Stomach smooth muscle (tissue), 2 donors: ENCODE measurements around the gene TMEM131.
"Not testable (repeated sequence)": the region's sequence is repeated elsewhere in the genome, so short reads cannot be mapped to it uniquely, and the experiment has no call there.

ENCODE experiments used
- H3K27ac ChIP-seq: one replicate; pipeline ENCODE4 v1.7.0; 2013; ENCODE audit warnings: mild to moderate bottlenecking, low read length, inconsistent platforms
- H3K27me3 ChIP-seq, 2 donors: one replicate each; pipeline ENCODE4 v1.7.0; 2013; ENCODE audit warnings: low read length in 2 of 2; ENCODE audit not compliant: insufficient read depth in 2 of 2, control insufficient read depth in 1 of 2
- H3K36me3 ChIP-seq, 2 donors: one replicate each; pipeline ENCODE4 v1.7.0; 2013; ENCODE audit warnings: low read length in 2 of 2; ENCODE audit not compliant: control insufficient read depth in 2 of 2, insufficient read depth in 2 of 2
- H3K4me1 ChIP-seq: one replicate; pipeline ENCODE4 v1.7.0; 2013; ENCODE audit warnings: low read length; ENCODE audit not compliant: control insufficient read depth, insufficient read depth
- H3K4me3 ChIP-seq, 2 donors: one replicate each; pipeline ENCODE4 v1.7.0; 2013; ENCODE audit warnings: low read length in 2 of 2
- H3K9ac ChIP-seq, 2 donors: one replicate each; pipeline ENCODE4 v1.7.0; 2013; ENCODE audit warnings: low read length in 2 of 2, mild to moderate bottlenecking in 1 of 2
- H3K9me3 ChIP-seq, 2 donors: one replicate each; pipeline ENCODE4 v1.7.0; 2013; ENCODE audit warnings: low read length in 2 of 2; ENCODE audit not compliant: control insufficient read depth in 2 of 2
- donor health status: healthy.
- donor health status: Pancreatic carcinoma.

TMEM131 gene

GRCh38 chr2:97831121-97831520 lies 164.6 kb downstream of the TMEM131 start:
- H3K36me3 ChIP-seq, result peaks cover 1 to 10% of the 10 kb centered on the region in 2 donors
- H3K4me3 ChIP-seq, result no peak overlapping the region
- H3K9me3 ChIP-seq, result no peaks in the 10 kb centered on the region
- H3K9ac ChIP-seq, result no peak overlapping the region
- H3K4me1 ChIP-seq, result no peaks in the 10 kb centered on the region
- no peaks in the 10 kb centered on the region for H3K27me3 ChIP-seq
- no peak overlapping the region for H3K27ac ChIP-seq

DNA sequence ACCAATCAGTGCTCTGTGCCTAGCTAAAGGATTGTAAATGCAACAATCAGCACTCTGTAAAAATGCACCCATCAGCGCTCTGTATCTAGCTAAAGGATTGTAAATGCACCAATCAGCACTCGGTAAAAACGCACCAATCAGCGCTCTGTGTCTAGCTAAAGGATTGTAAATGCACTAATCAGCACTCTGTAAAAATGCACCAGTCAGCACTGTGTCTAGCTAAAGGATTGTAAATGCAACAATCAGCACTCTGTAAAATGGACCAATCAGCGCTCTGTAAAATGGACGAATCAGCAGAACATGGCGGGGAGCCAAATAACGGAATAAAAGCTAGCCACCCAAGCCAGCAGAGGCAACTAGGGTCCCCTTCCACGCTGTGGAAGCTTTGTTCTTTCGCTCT lies 166.5 kb downstream of the TMEM131 start:
- not testable (repeated sequence) for H3K9me3 ChIP-seq, H3K27ac ChIP-seq, H3K4me1 ChIP-seq, H3K36me3 ChIP-seq, H3K27me3 ChIP-seq, H3K4me3 ChIP-seq, H3K9ac ChIP-seq

DNA sequence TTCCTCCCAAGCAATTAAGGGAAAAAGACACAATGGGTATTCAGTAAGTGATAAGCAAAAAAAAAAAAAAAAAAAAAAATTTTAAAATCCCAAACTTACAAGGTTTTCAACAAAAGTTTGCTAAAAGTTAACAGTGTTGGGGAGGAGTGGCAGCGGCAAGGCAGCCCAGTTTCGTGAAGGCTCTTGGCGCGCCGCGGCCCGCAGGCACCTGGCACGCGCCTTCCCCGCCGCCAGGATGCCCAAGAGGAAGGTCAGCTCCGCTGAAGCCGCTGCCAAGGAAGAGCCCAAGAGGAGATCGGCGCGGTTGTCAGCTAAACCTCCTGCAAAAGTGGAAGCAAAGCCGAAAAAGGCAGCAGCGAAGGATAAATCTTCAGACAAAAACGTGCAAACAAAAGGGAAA lies 168.7 kb downstream of the TMEM131 start:
- not testable (repeated sequence) for H3K27me3 ChIP-seq, H3K9ac ChIP-seq, H3K27ac ChIP-seq, H3K9me3 ChIP-seq, H3K4me1 ChIP-seq, H3K4me3 ChIP-seq, H3K36me3 ChIP-seq

GRCh38 chr2:97826266-97826847 lies 169.4 kb downstream of the TMEM131 start:
- not testable (repeated sequence) for H3K4me3 ChIP-seq, H3K27ac ChIP-seq, H3K4me1 ChIP-seq, H3K36me3 ChIP-seq, H3K27me3 ChIP-seq, H3K9me3 ChIP-seq, H3K9ac ChIP-seq

DNA sequence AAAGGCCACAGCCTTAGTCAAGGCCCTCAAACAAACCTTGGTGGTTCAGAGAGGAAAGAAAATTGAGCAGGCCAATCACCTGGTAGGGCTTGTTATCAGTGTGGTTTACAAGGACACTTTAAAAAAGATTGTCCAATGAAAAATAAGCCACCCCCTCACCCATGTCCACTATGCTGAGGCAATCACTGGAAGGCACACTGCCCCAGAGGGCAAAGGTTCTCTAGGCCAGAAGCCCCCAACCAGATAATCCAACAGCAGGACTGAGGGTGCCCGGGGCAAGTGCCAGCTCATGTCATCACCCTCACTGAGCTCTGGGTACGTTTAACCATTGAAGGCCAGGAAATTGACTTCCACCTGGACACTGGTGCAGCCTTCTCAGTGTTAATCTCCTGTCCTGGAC lies 171.7 kb downstream of the TMEM131 start:
- not testable (repeated sequence) for H3K27me3 ChIP-seq, H3K9me3 ChIP-seq, H3K36me3 ChIP-seq, H3K27ac ChIP-seq, H3K4me1 ChIP-seq, H3K9ac ChIP-seq, H3K4me3 ChIP-seq

DNA sequence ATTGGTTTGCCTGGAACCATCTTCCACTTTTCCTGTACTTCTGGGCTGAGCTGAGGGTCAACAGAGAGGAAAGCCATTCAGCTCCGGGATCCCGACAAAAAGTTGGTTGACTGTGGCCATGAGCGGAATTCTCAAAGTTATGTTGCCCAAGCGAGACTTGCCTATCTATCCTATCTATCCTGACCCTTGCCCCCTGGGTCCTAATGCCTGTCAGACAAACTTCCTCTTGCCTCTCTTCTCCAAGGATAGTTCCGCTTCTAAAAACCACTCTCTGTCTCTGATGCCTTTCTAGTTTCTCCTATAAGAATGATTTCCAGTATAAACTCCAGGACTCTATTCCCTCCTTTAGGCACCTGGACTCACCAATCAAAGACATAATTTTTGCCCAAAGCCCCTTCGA lies 173.9 kb downstream of the TMEM131 start:
- not testable (repeated sequence) for H3K4me1 ChIP-seq, H3K27me3 ChIP-seq, H3K4me3 ChIP-seq, H3K27ac ChIP-seq, H3K9me3 ChIP-seq, H3K9ac ChIP-seq, H3K36me3 ChIP-seq

GRCh38 chr2:97819754-97820153 lies 176.0 kb downstream of the TMEM131 start:
- Histone ChIP-seq H3K27me3 (no peaks in the 10 kb centered on the region), H3K4me3 (no peak overlapping the region), H3K36me3 (peaks cover 0 to 8% of the 10 kb centered on the region in 2 donors), H3K9me3 (no peaks in the 10 kb centered on the region), H3K27ac (no peak overlapping the region), H3K4me1 (no peaks in the 10 kb centered on the region), H3K9ac (no peak overlapping the region)

GRCh38 chr2:97816411-97816810 lies 179.3 kb downstream of the TMEM131 start:
- H3K27ac ChIP-seq, result no peak overlapping the region

DNA sequence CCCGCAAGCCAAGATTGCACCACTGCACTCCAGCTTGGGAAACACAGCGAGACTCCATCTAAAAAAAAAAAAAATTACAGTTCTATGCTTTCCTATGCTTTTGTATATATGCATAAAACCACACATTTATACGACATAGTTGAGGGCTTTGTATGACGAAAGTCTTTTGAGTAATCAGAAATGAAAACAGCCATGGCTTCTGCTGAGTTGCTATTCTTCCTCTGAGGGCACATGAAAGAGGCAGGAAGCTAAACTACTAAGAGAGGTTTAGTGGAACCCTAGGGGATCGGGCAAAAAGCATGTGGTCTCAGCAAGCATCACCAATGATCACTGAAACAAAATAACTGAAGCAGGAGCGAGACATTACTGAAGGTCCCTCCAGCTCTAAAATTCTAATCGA lies 182.8 kb downstream of the TMEM131 start:
- no peak overlapping the region for H3K27ac ChIP-seq
- H3K4me1 ChIP-seq, result no peaks in the 10 kb centered on the region
- H3K4me3 ChIP-seq, result no peak overlapping the region
- no peak overlapping the region for H3K9ac ChIP-seq
- H3K27me3 ChIP-seq, result no peaks in the 10 kb centered on the region
- H3K9me3 ChIP-seq, result no peaks in the 10 kb centered on the region
- H3K36me3 ChIP-seq, result peaks cover 20 to 40% of the 10 kb centered on the region in 2 donors

More at GRCh38 chr2:97816411-97816810, 179.3 kb downstream of the TMEM131 start:
- no peak overlapping the region for H3K4me3 ChIP-seq
- no peaks in the 10 kb centered on the region for H3K27me3 ChIP-seq
- no peaks in the 10 kb centered on the region for H3K4me1 ChIP-seq
- H3K9me3 ChIP-seq, result no peaks in the 10 kb centered on the region
- H3K36me3 ChIP-seq, result peaks cover 14 to 24% of the 10 kb centered on the region in 2 donors
- H3K9ac ChIP-seq, result no peak overlapping the region

GRCh38 chr2:97808816-97809215 lies 186.9 kb downstream of the TMEM131 start:
- H3K36me3 ChIP-seq, result peaks cover 21 to 40% of the 10 kb centered on the region in 2 donors

GRCh38 chr2:97806738-97807618 lies 188.8 kb downstream of the TMEM131 start:
- no peaks in the 10 kb centered on the region for H3K9me3 ChIP-seq
- no peaks in the 10 kb centered on the region for H3K27me3 ChIP-seq
- H3K27ac ChIP-seq, result no peak overlapping the region
- H3K9ac ChIP-seq, result no peak overlapping the region
- no peaks in the 10 kb centered on the region for H3K4me1 ChIP-seq
- H3K36me3 ChIP-seq, result peaks cover 29 to 31% of the 10 kb centered on the region in 2 donors
- H3K4me3 ChIP-seq, result no peak overlapping the region

More at GRCh38 chr2:97808816-97809215, 186.9 kb downstream of the TMEM131 start:
- no peak overlapping the region for H3K27ac ChIP-seq
- no peaks in the 10 kb centered on the region for H3K4me1 ChIP-seq
- H3K9me3 ChIP-seq, result no peaks in the 10 kb centered on the region
- H3K27me3 ChIP-seq, result no peaks in the 10 kb centered on the region
- H3K9ac ChIP-seq, result no peak overlapping the region
- H3K4me3 ChIP-seq, result no peak overlapping the region
